ENCODE measurements around the gene SMLR1. TPM values are rescaled to one million over a fixed set of nuclear protein-coding genes. Genes with fewer than 3 reads are reported as not detected.

Gene SMLR1
- not detected in 2 replicates for total RNA-seq

DNA sequence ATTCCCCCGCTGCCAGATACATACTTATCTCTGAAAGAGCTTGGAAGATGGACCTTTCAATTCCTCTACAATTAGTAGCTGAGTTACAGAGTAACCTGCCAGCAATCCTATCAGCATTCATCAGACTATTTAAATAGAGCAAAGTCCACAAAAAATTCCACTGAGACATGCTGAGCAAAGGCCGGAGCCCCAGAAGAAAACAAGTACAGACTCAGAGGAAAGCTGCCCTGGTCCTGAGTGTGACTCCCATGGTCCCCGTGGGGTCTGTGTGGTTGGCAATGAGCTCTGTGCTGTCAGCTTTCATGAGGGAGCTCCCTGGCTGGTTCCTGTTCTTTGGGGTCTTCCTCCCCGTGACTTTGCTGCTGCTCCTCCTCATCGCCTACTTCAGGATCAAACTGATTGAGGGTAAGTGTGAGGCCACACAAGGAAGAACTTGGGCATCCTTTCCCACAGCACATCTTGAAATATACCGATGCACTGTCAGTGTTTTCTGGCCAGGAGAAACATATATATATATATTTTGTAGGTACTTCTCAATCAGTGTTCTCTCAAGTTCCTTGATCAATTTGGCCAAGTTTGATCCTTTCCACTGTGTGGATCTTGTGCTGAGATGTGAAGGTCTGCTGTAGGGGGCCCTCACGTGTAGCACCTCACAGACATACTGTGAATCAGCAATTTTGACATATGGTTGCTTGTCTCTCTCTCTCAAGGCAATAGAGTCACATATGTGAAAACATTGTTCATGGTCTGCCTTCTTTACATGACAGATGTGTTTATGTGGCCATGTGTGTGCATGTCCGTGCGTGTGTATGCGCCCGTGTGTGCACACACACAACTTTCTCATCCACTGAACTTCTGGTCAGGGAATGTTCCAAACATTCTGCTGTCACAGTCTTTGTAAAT, at the start of gene SMLR1:
Gene SMLR1 (plus strand): TSS at position 160 of the 903 bp plus-strand sequence. CDS start 8 bp downstream, at position 168.
- TF ChIP-seq, protein P1, sequence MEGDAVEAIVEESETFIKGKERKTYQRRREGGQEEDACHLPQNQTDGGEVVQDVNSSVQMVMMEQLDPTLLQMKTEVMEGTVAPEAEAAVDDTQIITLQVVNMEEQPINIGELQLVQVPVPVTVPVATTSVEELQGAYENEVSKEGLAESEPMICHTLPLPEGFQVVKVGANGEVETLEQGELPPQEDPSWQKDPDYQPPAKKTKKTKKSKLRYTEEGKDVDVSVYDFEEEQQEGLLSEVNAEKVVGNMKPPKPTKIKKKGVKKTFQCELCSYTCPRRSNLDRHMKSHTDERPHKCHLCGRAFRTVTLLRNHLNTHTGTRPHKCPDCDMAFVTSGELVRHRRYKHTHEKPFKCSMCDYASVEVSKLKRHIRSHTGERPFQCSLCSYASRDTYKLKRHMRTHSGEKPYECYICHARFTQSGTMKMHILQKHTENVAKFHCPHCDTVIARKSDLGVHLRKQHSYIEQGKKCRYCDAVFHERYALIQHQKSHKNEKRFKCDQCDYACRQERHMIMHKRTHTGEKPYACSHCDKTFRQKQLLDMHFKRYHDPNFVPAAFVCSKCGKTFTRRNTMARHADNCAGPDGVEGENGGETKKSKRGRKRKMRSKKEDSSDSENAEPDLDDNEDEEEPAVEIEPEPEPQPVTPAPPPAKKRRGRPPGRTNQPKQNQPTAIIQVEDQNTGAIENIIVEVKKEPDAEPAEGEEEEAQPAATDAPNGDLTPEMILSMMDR (IDR thresholded peaks at IDR 0.05; ENCODE audit: insufficient read depth, low read length, poor library complexity, severe bottlenecking), result no peak
- no peak for DNase-seq (ENCODE audit: low read depth)
- no peaks in the 10 kb centered on the region for H3K27me3 ChIP-seq (ENCODE audit: control insufficient read depth, insufficient read depth, low read length)
- no peak within 1 kb of the TSS for H3K4me3 ChIP-seq (ENCODE audit: low read depth, low read length)
- H3K36me3 ChIP-seq (ENCODE audit: control insufficient read depth, insufficient read depth, low read length), result no peaks in the 10 kb centered on the region

DNA sequence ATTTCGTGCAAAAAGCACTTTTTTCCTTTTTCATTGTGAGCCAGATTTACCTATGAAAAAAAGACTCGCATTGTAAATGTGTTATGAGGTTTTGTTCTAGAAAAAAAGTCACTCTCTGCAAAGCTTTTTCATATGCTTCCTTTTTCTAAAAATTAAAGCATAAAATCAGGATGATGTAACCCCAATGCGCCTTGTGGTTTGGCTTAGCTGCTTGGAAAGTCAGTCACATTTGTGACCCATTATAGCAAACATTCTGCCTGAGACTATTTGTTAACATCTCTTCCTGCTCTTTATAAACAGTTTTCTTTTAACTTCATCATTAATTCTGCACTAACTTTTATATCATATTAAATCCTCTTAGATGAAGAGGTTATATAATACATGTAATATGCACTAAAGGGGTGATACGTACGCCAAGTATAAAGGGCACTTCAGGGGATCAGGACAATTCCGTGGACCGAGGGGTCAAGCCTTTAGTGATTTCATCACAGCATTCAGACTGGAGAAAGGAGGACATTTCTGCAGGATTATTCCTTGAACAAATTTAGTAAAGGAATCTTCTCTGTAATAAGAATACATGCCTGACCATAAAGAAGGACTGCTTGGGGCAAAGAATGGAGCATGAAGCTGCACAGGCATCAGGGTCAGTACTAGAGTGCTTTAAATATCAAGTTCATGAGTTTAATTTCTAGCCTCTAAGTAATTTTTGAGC, 48.1 kb upstream of the SMLR1 start:
- DNase-seq (ENCODE audit: low read depth), result no peak
- H3K36me3 ChIP-seq (ENCODE audit: control insufficient read depth, insufficient read depth, low read length), result no peaks in the 10 kb centered on the region
- no peak overlapping the region for H3K4me3 ChIP-seq (ENCODE audit: low read depth, low read length)
- TF ChIP-seq, protein P1 (IDR thresholded peaks at IDR 0.05; ENCODE audit: insufficient read depth, low read length, poor library complexity, severe bottlenecking), result no peak
- no peaks in the 10 kb centered on the region for H3K27me3 ChIP-seq (ENCODE audit: control insufficient read depth, insufficient read depth, low read length)

DNA sequence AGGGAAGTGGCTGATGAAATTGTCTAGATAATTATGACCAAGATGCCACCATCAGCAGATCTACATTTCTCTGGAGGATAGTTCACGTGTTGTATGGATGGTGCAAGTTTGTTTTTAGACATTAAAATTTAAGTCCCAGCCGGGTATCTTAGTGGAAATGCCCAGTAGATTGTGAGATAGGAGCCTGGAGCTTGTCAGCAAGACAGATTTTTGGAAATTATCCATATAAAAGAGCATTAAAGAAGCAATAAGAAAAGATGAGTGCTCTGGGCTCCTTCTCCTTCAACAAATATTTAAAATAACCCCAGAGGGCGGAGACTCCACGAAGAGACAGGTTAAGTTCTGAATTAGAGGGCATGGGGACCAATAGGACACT, 47.6 kb upstream of the SMLR1 start:
- TF ChIP-seq, protein P1 (IDR thresholded peaks at IDR 0.05; ENCODE audit: insufficient read depth, low read length, poor library complexity, severe bottlenecking), result no peak
- Histone ChIP-seq H3K4me3 (ENCODE audit: low read depth, low read length) (no peak overlapping the region), H3K27me3 (ENCODE audit: control insufficient read depth, insufficient read depth, low read length) (no peaks in the 10 kb centered on the region), H3K36me3 (ENCODE audit: control insufficient read depth, insufficient read depth, low read length) (no peaks in the 10 kb centered on the region)
- DNase-seq (ENCODE audit: low read depth), result no peak

DNA sequence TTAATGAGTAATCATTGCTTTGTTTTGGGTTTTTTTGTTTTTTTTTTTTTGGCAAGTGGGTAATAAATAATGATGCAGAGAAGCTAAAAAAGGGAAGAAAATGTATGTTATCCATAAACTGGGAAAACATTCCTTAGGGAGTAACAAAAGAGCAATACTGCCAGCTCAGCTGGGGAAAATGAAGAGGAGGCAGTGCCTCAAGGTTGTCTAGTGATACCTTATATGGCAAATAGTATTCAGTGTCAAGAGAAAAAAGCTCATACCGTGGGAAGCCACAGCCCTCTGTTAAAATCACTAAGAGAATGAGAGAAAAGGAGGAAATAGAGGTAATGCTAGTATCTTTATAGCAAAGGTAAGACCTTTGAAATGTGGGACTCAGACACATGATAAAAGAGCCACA, 47.1 kb upstream of the SMLR1 start:
- TF ChIP-seq, protein P1 (IDR thresholded peaks at IDR 0.05; ENCODE audit: insufficient read depth, low read length, poor library complexity, severe bottlenecking), result no peak
- no peak for DNase-seq (ENCODE audit: low read depth)
- Histone ChIP-seq H3K27me3 (ENCODE audit: control insufficient read depth, insufficient read depth, low read length) (no peaks in the 10 kb centered on the region), H3K4me3 (ENCODE audit: low read depth, low read length) (no peak overlapping the region), H3K36me3 (ENCODE audit: control insufficient read depth, insufficient read depth, low read length) (no peaks in the 10 kb centered on the region)

DNA sequence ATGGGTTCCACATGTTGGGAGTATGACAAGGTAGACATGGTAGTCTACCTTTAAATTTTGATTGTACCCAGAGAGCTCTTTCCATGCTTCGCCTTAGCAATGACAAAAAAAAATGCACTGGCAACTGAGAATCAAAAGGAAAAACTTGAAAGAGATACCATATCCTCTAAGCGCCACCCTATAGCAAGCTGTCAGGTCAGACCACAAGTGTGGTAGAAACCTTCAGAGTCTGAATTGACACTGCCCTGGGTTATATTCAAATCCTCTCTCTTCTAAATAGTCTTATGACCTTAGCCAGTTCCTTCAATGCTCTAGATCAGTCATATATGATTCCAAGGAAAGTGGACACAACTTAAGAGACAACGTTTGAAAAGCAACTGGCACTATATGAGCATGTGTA, 45.6 kb upstream of the SMLR1 start:
- no peak overlapping the region for H3K4me3 ChIP-seq (ENCODE audit: low read depth, low read length)
- no peaks in the 10 kb centered on the region for H3K27me3 ChIP-seq (ENCODE audit: control insufficient read depth, insufficient read depth, low read length)
- no peak for DNase-seq (ENCODE audit: low read depth)
- TF ChIP-seq, protein P1 (IDR thresholded peaks at IDR 0.05; ENCODE audit: insufficient read depth, low read length, poor library complexity, severe bottlenecking), result no peak
- no peaks in the 10 kb centered on the region for H3K36me3 ChIP-seq (ENCODE audit: control insufficient read depth, insufficient read depth, low read length)

All from kidney epithelial cell (primary cell).